Epithelial cell of proximal tubule (primary cell): ENCODE data around the gene DDI1. TPM values are rescaled to one million over a fixed set of nuclear protein-coding genes. Genes with fewer than 3 reads are reported as not detected.

ENCODE experiments used
- DNase-seq: peaks from one replicate; pipeline ENCODE4 v3.0.0-alpha.2; 2011; ENCODE audit warnings: low read depth
- H3K4me3 ChIP-seq: 2 replicates; pipeline ENCODE4 v1.5.1; 2011; ENCODE audit warnings: low read depth, mild to moderate bottlenecking, low read length
- total RNA-seq: library from RNA; depleted of rRNA; stranded (reverse); fragments of >200 nt; gene quantifications from 2 replicates; pipeline ENCODE4 v1.2.3, GENCODE V29; 2015
- TF ChIP-seq, protein P1 (sequence below): conservative IDR thresholded peaks from 2 replicates; pipeline ENCODE4 v1.5.1; 2012; ENCODE audit warnings: low read depth, mild to moderate bottlenecking, low read length

DDI1 gene
- not detected in 2 replicates for total RNA-seq

DNA sequence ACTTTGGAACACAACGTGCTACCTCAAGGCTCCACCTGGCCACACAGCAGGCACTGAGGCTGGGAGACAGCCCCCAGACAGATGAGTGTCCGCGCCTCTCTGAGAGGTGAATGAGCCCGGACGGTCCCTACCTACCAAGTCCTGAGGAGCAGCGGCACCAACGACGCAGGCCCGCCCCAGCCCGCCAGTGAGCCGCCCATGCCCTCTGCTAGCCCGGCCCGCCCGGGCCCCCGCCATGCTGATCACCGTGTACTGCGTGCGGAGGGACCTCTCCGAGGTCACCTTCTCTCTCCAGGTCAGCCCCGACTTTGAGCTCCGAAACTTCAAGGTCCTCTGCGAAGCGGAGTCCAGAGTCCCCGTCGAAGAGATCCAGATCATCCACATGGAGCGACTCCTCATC lies at the start of gene DDI1:
Gene DDI1 (plus strand): TSS at position 53 of the 400 bp plus-strand sequence. CDS start 183 bp downstream, at position 236.
- H3K4me3 ChIP-seq, result no peak within 1 kb of the TSS
- TF ChIP-seq, protein P1, sequence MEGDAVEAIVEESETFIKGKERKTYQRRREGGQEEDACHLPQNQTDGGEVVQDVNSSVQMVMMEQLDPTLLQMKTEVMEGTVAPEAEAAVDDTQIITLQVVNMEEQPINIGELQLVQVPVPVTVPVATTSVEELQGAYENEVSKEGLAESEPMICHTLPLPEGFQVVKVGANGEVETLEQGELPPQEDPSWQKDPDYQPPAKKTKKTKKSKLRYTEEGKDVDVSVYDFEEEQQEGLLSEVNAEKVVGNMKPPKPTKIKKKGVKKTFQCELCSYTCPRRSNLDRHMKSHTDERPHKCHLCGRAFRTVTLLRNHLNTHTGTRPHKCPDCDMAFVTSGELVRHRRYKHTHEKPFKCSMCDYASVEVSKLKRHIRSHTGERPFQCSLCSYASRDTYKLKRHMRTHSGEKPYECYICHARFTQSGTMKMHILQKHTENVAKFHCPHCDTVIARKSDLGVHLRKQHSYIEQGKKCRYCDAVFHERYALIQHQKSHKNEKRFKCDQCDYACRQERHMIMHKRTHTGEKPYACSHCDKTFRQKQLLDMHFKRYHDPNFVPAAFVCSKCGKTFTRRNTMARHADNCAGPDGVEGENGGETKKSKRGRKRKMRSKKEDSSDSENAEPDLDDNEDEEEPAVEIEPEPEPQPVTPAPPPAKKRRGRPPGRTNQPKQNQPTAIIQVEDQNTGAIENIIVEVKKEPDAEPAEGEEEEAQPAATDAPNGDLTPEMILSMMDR, result no peak
- DNase-seq, result no peak

DNA sequence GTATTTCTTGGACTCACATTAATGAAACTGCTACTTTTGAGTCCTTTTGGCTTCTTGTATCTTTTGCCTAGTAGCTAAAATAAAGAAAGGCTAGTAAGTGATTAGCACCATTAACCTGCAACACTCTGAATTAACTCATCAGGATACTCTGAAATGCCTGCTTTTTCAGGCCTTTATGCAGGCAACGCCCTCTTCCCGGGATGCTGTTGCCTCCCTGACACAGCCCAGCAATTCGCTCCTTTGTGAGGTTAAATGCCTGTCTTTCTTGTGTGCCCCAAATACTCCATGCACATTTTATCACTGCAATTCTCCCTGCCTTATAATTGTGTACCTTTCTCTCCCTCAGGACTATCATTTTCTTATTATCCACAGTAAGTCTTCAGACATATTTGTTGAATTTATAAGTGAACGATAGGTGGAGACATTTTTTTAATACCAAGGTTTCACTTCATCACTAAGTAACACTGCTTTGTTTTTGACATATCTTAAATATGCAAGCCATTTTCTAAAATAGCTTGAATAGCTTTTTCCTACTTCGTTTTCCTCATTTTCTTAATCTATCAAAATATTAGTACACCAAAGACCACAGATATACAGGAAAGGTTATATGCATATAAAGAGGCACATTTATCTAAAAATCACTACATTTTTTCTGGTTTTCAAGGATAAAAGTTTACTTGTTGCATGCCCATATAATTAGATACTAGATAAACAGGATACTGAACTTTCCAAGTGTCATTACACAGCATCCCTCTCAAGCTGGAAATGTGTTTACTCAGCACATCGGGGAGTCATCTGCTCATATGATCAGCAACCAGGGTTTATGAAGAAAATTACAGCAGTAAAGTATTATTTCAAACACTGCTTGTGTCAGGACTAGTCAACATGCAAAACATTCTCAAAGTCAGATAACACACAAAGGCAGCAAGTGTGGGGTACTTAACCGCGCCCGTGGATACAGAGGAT lies 48.5 kb upstream of the DDI1 start:
- H3K4me3 ChIP-seq, result no peak overlapping the region
- TF ChIP-seq, protein P1, result no peak
- DNase-seq, result no peak

DNA sequence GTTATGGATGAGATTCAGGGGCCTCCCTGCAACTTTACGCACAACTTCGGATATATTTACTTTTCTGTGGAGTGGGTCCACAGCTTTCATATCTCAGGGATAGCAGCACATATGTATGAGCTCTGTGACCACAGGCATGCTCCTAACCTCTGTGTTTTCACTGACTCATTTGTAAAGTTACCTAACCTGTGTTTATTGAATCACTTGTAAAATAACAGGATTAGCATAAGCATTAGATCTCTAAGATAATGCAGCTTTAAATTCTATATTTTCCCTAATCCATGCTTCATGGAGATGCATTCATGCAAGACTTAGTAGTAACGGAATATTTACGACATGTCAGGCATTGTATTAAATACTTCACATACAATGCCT lies 47.9 kb upstream of the DDI1 start:
- no peak overlapping the region for H3K4me3 ChIP-seq
- no peak for DNase-seq
- TF ChIP-seq, protein P1, result no peak

DNA sequence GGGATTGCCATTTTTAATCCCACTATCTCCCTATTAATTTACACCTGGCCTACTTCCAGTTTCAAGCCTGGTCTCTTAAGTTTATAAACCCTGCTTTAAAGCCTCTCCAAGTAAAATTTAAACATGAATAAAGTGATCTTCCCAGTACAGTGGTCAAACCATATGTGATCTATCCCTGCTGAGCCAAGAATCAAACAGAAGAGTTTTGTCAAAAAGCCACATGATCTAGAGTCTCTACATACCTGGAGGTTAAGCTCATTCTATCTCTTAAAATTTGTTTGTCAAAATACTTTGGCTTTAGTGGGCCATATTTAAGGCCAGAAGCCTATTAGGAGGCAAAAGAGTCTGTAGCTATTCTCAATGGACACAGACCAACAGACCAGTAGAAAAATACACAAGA lies 42.9 kb upstream of the DDI1 start:
- no peak overlapping the region for H3K4me3 ChIP-seq
- TF ChIP-seq, protein P1, result no peak
- DNase-seq, result no peak

DNA sequence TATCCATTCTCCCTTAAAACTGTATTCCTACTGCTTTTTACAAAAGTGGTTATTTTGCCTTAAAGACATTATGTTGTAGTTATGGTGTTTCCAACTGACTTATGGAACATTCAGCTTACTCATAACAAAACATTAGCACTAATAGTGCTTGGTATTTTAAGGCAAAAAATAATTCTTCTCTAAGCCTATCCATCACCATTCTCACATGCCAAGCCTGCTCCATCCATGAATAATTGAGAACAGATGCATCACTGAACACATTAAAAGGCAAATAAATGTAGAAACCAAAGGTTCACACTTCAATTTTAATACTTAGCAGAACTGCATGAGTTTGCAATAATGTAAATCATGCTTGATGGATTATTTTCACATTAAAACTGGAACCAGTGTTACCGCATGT lies 42.3 kb upstream of the DDI1 start:
- TF ChIP-seq, protein P1, result no peak
- DNase-seq, result no peak
- H3K4me3 ChIP-seq, result no peak overlapping the region

DNA sequence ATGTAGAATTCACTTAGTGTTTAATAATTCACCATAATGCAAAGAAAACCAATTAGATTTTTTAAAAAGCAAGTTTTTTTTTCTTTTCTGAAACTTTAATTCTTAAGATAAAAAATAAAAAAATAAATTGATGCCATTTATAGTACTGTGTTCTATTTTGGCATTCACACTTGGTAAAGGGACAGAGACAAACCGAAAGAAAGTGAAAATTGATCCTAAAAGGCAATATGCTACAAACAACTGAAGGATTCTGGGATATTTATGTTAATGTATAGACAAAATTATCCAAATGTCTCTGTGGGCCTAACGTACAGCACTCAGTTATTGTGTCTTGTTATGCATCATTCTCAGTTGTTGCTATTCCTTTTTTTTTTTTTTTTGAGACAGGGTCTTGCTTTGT lies 41.9 kb upstream of the DDI1 start:
- TF ChIP-seq, protein P1, result no peak
- no peak overlapping the region for H3K4me3 ChIP-seq
- no peak for DNase-seq

DNA sequence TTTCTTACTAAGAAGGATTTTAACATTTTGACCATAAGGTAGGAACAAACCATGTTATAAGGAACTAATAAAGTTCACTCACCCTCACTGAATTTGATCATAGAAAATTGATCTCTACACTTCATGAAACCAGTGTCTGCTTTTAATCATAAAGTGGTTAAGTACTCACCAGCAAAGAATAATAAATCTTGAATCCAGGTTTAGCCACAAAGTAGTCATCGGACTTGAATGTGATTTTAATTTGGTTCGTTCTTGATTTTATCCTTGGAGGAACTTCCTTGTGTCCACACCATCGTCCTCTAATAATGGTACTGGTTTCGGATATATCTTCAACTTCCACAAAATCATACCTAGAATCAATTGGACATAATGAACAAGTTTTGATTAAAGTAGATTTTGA lies 40.5 kb upstream of the DDI1 start:
- TF ChIP-seq, protein P1, result no peak
- no peak for DNase-seq
- H3K4me3 ChIP-seq, result no peak overlapping the region
